ENCODE data around the gene TTC34.
"Not testable (repeated sequence)": the region's sequence is repeated elsewhere in the genome, so short reads cannot be mapped to it uniquely, and the experiment has no call there.

The TTC34 gene

DNA sequence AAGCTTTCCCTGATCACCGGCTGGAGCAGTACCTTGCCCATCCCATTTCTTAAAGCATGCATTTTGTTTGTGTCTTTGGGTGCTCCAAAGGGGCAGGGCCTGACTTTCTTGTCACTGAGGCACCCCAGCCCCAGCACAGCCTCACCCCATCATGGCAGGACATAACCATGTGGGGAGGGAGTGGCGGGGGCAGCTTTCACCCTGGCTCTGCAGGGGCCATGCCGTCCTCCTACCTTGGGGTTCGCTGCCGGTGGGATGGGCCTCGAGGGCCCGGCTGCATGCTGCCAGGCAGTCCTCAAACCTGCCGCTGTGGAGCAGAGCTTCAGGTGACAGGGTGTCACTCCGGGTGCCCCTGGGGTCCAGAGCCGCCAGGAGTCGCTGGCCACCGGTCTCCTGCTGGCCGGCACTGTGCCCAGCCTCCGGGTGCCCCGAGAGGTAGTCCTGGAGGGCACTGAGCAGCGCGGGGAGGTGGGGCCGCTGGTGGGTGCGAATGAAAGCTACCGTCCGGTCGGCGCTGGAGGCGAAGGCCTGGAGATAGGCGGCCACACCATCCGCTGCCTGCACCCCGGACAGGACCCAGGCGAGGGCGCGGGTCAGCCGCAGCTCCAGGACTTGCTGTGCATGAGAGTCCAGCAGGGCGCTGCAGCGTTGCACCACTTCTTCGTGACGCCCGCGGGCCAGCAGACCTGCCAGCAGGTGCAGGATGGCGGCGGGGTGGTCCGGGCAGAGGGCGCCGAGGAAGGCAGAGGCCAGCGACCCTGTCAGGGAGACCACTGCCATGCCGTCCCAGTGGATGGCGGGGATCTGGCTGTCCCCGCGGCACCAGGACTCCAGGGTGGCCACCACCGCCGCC, 1.5 kb downstream of the TTC34 start:
- Mint-ChIP-seq H3K27ac (no peak overlapping the region), H3K4me1 (ENCODE audit: low read depth) (peaks cover 3% of the 10 kb centered on the region), H3K9me3 (ENCODE audit: low read depth) (peaks cover 8% of the 10 kb centered on the region), H3K4me3 (no peak overlapping the region), H3K27me3 (peaks cover 4% of the 10 kb centered on the region), H3K36me3 (peaks cover 2% of the 10 kb centered on the region)

DNA sequence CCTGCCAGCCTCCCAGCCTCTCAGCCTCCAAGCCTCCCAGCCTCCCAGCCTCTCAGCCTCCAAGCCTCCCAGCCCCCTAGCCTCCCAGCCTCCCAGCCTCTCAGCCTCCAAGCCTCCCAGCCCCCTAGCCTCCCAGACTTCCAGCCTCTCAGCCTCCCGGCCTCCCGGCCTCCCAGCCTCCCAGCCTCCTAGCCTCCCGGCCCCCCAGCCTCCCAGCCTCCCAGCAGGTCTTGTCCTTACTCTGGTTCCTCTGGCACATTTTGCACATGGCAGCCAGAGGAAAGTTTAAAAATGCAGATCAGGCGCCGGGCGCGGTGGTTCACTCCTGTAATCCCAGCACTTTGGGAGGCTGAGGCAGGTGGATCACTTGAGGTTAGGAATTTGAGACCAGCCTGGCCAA, 2.5 kb downstream of the TTC34 start:
- not testable (repeated sequence) for H3K27ac Mint-ChIP-seq; H3K27me3 Mint-ChIP-seq; H3K36me3 Mint-ChIP-seq; H3K4me1 Mint-ChIP-seq (ENCODE audit: low read depth); H3K4me3 Mint-ChIP-seq
- H3K9me3 Mint-ChIP-seq (ENCODE audit: low read depth) = peaks cover 12% of the 10 kb centered on the region

DNA sequence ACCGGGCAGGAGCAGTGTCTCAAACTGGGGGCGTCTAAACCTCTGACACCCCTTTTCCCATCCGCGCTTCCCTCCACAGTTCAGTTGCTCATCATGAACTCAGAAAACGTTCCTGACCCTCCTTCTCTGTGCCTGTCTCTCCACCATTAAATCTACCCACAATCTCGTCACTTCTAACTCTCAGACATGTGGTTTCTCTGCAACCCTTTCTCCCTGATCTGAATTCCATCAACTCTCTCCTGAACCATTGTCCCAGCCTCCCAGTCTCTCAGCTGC, 3.8 kb downstream of the TTC34 start:
- peaks cover 4% of the 10 kb centered on the region for H3K36me3 Mint-ChIP-seq
- peaks cover 10% of the 10 kb centered on the region for H3K27me3 Mint-ChIP-seq
- H3K27ac Mint-ChIP-seq = no peak overlapping the region
- peaks cover 18% of the 10 kb centered on the region for H3K9me3 Mint-ChIP-seq (ENCODE audit: low read depth)
- peaks cover 3% of the 10 kb centered on the region for H3K4me1 Mint-ChIP-seq (ENCODE audit: low read depth)
- no peak overlapping the region for H3K4me3 Mint-ChIP-seq

DNA sequence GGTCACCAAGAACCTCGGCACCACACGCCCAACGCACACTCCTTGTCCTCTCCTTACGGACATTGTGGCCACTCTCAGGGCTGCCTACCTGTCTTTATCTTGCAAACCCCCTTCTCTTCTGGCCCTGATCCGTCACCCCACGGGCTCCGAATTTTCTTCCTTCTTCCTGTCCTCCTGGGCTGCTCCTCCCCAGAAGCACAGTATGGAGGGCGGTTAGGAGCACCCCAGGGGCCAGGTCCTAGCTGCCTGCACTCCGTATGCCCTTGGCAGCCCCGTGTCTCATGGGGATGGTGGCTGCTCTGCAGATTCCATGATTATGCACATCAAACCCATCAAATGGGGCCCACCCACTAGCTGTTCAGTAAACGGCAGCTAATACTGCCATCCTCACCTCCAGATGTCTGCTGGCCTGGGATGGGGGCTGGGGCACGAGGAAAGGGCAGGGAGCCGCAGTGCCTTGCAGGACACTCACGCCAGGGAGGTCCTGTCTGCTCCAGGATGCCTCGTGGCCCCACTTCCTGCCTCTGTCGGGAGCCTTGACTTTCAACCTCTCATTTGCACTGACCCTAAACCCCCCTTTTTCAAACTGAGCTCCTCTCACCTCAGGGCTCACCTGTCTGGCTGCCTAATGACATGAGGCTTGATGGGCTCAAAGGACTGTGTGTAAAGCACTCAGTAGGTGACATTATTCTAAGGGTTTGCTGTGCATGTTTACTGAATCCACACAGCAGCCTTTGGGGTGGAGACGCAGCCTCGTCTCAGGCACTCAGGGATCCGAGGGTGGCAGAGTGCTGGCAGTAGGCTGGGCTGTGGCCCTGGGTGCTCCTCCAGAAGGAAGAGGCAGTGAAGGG, 4.4 kb downstream of the TTC34 start:
- peaks cover 7% of the 10 kb centered on the region for H3K36me3 Mint-ChIP-seq
- H3K4me1 Mint-ChIP-seq (ENCODE audit: low read depth) = peaks cover 3% of the 10 kb centered on the region
- no peak overlapping the region for H3K27ac Mint-ChIP-seq
- H3K27me3 Mint-ChIP-seq = peaks cover 15% of the 10 kb centered on the region
- H3K9me3 Mint-ChIP-seq (ENCODE audit: low read depth) = peaks cover 18% of the 10 kb centered on the region
- H3K4me3 Mint-ChIP-seq = no peak overlapping the region

DNA sequence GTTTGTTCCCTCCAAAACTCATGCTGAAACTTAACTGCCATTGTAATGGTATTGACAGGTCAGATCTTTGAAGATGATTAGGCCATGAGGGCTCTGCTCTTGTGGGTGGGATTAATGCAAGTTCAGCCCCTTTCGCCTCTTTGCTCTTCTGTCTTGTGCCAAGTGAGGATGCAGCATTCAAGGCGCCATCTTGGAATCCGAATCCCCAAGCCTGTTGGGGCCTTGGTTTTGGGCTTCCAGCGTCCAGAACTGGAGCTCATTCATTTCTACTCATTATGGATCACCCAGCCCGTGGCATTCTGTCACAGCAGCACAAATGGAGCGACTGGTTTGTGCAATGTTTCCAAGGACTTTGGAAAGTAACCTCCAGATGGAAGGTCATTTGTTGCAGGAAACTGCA, 5.6 kb downstream of the TTC34 start:
- Mint-ChIP-seq H3K4me3 (no peak overlapping the region), H3K4me1 (ENCODE audit: low read depth) (no peaks in the 10 kb centered on the region), H3K9me3 (ENCODE audit: low read depth) (peaks cover 18% of the 10 kb centered on the region), H3K27me3 (peaks cover 23% of the 10 kb centered on the region), H3K36me3 (peaks cover 7% of the 10 kb centered on the region), H3K27ac (no peak overlapping the region)

DNA sequence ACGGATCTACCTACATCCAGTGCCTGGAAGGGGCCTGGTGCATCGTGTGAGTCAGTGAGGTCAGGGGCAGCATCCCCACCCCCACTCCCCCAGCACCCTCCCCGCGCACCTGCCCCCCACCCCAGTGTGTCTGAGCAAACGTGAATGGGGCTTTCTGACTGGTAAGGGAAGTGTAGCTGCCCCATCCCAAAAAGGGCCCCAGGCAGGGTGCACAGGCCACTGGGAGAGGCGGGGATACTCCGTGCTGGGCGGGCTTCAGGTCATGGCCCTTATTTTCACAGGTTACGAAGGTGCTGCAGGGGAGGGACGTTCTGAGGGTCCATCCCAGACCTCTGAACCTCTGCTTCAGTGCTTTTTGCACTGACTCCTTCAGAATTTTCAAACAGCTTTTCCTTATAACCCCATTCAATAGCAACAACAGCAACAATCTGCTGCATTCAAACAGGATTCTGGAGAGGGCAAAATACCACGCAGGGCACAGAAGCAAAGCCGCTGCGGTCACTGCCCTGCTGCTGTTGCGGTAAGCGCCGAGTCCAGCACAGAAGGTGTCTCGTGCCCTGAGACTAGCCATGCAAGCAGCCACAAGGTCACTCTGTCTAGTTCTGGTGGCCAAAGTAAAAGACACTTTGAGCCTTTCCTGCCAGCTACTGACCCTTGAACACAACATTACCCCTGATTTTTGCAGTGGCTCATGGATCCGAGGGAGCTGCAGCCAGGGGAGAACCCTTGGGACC, 10.3 kb downstream of the TTC34 start:
- H3K4me1 Mint-ChIP-seq (ENCODE audit: low read depth) = peaks cover 8% of the 10 kb centered on the region
- no peak overlapping the region for H3K4me3 Mint-ChIP-seq
- H3K27ac Mint-ChIP-seq = no peak overlapping the region
- H3K9me3 Mint-ChIP-seq (ENCODE audit: low read depth) = peaks cover 18% of the 10 kb centered on the region
- peaks cover 33% of the 10 kb centered on the region for H3K27me3 Mint-ChIP-seq
- peaks cover 7% of the 10 kb centered on the region for H3K36me3 Mint-ChIP-seq

DNA sequence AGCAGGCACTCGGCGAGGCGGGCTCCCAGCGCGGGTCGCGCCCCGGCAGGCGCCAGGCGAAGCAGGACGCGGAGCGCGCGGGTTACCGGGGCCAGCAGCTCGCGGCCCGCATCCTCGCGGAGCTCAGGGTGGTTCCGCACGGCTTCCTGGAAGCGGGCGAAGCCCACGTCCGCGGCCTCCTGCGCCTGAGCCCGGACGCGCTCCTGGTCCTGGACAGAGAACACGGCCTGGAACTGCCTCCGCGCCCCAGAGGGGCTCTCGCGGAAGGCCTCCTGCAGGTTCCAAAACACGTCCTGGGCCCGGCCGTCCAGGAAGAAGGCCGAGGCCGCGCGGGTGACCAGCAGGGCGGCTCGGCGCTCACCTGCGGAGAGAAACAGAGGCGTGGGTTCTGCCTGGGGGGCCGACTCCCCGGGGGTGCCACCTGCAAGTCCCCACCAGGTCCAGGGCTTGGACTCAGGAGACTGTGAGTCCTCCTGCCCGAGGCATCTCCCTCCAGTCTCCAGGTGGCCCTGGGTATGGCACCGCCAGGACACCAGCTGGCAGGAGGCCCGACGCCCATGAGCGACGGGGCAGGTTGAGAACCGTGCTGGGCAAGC, 11.4 kb downstream of the TTC34 start:
- Mint-ChIP-seq H3K4me3 (no peak overlapping the region), H3K27ac (no peak overlapping the region), H3K4me1 (ENCODE audit: low read depth) (peaks cover 8% of the 10 kb centered on the region), H3K9me3 (ENCODE audit: low read depth) (peaks cover 10% of the 10 kb centered on the region), H3K36me3 (peaks cover 5% of the 10 kb centered on the region), H3K27me3 (peaks cover 33% of the 10 kb centered on the region)

DNA sequence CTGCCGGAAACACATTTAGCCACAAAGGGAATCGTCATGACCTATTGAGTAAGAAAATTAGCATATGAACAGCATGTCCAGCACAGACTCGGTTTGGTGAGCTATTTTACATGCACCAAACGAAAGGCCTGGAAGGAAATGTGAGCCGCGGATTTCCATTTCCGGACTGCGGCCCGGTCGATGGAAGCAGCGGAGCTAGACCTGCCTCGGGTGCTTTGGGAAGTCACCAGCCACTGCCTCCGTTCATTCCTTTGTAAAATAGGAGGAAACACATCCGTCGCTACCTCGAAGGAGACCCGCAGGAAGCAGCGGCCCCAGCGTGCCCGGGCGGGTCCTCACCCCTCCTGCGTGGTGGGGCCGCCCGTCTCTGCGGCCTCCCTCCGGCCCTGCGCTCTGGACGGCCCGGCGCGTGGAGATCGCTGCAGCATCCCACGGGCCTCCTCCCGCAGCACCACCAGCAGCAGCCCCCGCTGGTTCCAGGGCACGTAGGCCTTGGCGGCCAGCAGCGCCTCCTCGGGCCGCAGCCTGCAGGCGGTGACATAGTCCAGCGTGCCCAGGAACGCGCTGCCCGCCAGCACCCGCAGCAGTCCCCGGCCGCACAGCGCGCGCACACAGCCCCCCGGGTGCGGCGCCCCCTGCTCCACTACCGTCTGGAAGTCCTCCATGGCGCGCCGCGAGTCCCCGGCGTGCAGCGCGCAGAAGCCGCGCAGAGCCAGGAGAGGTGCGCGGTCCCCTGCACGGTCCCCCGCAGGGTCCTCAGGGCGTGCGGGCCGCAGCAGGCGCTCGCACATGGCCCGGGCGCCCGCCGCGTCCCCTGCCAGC, 12.1 kb downstream of the TTC34 start:
- Mint-ChIP-seq H3K4me3 (peak overlapping the region; percentile 42), H3K9me3 (ENCODE audit: low read depth) (peaks cover 7% of the 10 kb centered on the region), H3K27ac (no peak overlapping the region), H3K27me3 (peaks cover 31% of the 10 kb centered on the region), H3K36me3 (peaks cover 3% of the 10 kb centered on the region), H3K4me1 (ENCODE audit: low read depth) (peaks cover 8% of the 10 kb centered on the region)

DNA sequence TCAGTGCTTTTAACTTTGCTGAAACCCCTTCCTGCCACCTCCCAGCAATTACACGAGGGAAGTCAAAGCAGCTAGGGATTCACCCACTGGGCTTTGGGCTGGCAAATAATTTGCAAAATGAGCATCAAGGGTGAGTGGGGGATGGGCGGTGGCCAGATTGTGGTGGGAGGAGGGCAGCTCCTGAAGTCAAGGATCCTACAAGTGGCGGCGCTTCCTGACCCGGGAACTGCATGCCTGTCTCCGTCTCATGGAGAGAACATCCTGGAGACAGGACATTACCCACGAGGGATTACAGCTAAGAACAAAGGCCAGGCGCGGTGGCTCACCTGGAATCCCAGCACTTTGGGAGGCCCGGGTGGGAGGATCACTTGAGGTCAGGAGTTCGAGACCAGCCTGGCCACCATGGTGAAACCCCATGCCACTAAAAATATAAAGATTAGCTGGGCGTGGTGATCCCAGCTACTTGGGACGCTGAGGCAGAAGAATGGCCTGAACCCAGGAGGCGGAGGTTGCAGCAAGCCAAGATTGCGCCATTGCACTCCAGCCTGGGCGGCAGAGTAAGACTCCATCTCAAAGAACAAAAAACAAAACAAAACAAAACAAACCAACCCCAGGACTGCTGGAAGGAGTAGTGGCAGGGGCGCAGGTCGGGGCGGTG, 12.9 kb downstream of the TTC34 start:
- Mint-ChIP-seq H3K4me3 (peak overlapping the region; percentile 42), H3K27me3 (peaks cover 31% of the 10 kb centered on the region), H3K36me3 (peaks cover 3% of the 10 kb centered on the region), H3K9me3 (ENCODE audit: low read depth) (peaks cover 5% of the 10 kb centered on the region), H3K27ac (no peak overlapping the region), H3K4me1 (ENCODE audit: low read depth) (peaks cover 8% of the 10 kb centered on the region)

DNA sequence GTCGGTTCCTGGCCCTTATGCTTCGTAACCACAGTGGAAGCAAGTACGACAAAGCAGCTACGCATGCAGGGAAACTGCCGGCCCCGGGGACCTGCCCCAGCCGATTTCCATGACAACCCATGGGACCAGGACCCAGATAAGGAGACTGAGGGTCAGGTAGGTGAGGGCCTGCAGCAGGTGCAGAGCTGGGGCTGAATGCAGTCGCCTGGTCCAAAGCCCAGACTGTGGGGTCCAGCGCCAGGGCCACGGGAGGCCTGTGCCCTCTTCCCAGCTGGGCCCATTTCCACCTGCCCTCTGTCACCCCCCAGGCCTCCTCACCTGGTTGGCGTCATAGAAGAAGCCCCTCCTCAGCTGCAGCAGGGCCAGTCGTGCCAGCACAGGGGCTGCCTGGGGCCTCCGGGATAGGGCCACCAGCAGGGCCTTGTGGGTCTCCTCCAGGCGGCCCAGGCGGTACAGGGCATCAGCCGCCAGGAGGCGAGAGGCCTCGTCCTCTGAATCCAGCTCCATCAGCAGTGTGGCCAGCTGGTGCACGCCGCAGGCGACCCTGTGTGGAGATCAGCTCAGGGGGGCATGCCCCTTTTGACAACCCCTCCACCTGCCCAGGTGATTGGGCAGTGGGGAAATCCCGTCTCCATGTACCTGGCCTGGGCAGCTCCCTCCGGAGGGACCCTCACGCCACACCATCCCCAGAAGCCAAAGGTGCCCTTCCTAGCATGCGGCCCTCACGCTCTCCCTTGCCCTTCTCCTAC, 14.2 kb downstream of the TTC34 start:
- Mint-ChIP-seq H3K4me3 (no peak overlapping the region), H3K4me1 (ENCODE audit: low read depth) (peaks cover 8% of the 10 kb centered on the region), H3K36me3 (peaks cover 3% of the 10 kb centered on the region), H3K9me3 (ENCODE audit: low read depth) (peaks cover 5% of the 10 kb centered on the region), H3K27ac (no peak overlapping the region), H3K27me3 (peaks cover 24% of the 10 kb centered on the region)

DNA sequence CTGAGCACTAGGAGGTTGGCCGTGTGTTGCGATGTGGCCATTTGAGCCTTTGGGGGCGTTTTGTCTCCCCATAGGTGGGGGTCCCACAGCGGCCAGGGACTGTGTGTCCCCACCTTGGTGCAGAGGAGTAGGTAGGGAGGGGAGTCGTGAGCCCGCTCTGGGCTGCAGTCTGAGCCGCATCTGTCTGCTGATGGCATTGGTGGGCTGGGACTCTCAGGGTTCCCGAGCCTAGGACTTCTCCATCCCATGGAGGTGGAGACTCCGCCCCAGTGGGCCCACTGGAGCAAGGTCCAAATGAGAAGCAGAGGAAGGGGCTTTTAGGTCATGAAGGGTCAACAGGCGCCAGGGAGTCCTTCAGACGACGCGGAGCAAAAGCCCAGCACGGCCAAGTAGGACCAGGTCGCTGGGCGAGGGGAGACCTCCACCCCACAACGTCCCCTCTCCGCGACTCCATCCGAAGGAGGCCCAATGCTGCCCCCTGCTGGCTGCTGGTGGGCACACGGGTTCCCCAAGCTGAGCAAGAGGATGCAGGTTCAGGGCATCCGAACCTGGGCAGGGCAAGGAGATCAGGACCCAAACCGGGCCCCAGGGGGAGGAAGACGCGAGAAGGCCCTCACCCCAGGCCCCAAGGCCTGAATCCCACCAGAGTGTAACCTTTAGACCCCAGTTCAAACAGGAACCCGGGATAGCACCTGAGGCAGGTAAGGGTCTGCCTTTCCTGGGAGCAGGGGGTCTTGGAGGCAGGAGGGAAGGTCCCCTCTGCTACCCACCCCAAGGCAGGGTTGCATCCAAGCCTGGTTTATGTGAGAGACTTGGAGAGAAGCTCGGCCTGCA, 14.9 kb downstream of the TTC34 start:
- H3K4me3 Mint-ChIP-seq = no peak overlapping the region

DNA sequence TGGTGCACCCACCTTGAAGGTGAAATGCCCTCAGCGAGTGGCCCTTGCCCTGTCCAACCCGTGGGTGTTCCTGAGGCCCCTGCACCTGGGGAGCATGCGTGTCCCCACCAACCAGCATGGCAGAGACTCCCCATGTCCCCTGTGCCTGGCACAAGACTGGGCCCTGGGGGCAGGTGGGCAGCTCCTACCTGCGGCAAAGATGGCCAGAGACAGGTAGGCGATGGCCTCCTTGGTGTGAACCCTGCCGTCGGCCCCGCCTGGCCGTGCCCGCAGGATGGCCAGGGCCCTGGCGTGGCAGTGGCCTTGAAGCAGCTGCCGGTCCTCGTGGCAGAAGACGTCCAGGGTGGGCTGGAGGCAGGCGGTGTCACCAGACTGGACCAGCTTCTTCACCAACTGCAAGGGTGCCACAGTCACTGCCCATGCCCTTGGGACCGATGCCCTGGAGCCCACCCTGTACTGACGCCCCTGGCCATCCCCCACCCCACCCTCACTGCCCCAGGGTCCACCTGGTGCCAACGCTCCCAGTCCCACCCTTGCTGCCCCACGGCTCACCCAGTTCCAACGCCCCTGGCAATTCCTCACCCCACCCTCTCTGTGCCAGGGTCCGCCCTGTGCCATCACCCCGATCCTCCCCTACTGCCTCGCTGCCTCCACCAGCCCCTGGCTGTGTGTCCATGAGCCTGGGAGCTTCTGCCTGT, 15.7 kb downstream of the TTC34 start:
- H3K27me3 Mint-ChIP-seq = peaks cover 22% of the 10 kb centered on the region
- peaks cover 8% of the 10 kb centered on the region for H3K4me1 Mint-ChIP-seq (ENCODE audit: low read depth)
- H3K4me3 Mint-ChIP-seq = no peak overlapping the region
- peaks cover 10% of the 10 kb centered on the region for H3K36me3 Mint-ChIP-seq
- H3K9me3 Mint-ChIP-seq (ENCODE audit: low read depth) = peaks cover 15% of the 10 kb centered on the region
- no peak overlapping the region for H3K27ac Mint-ChIP-seq

More for the DNA sequence above, 14.9 kb downstream of the TTC34 start:
- H3K27ac Mint-ChIP-seq = no peak overlapping the region
- peaks cover 6% of the 10 kb centered on the region for H3K36me3 Mint-ChIP-seq
- peaks cover 12% of the 10 kb centered on the region for H3K9me3 Mint-ChIP-seq (ENCODE audit: low read depth)
- H3K4me1 Mint-ChIP-seq (ENCODE audit: low read depth) = peaks cover 8% of the 10 kb centered on the region
- H3K27me3 Mint-ChIP-seq = peaks cover 23% of the 10 kb centered on the region

All from activated naive CD8-positive, alpha-beta T cell (primary cell).